Myocyte (in vitro differentiated cells): Measurements from ENCODE around the gene RBMX. TPM values are rescaled to one million over a fixed set of nuclear protein-coding genes. Genes with fewer than 3 reads are reported as not detected.

Source experiments
- DNase-seq: peaks from one replicate; pipeline ENCODE4 v3.0.0-alpha.2; 2012; ENCODE audit warnings: low read depth
- total RNA-seq: library from RNA; depleted of rRNA; stranded (reverse); fragments of >200 nt; gene quantifications from 2 replicates; pipeline ENCODE4 v1.2.3, GENCODE V29; 2014

Gene RBMX
- total RNA-seq, 1 donor from 2014 or later, result 310 TPM

- DNase-seq, result no peak
Observed at GRCh38 chrX:136849395-136849794, 31.1 kb downstream of the RBMX start.

- DNase-seq, result no peak
Observed at GRCh38 chrX:136847874-136848273, 32.7 kb downstream of the RBMX start.

- DNase-seq, result no peak
Observed at GRCh38 chrX:136839196-136839595, 41.3 kb downstream of the RBMX start.

GRCh38 chrX:136835761-136836160, 44.8 kb downstream of the RBMX start:
- DNase-seq, result no peak

- DNase-seq, result no peak
Observed at GRCh38 chrX:136829413-136829812, 51.1 kb downstream of the RBMX start.

- DNase-seq, result no peak
Observed at GRCh38 chrX:136828830-136829229, 51.7 kb downstream of the RBMX start.

- DNase-seq, result no peak
Observed at GRCh38 chrX:136827026-136827425, 53.5 kb downstream of the RBMX start.

GRCh38 chrX:136825771-136826170, 54.8 kb downstream of the RBMX start:
- no peak for DNase-seq

Other genes with a start within 250 kb of the RBMX start
- not detected in 2 replicates for gene CD40LG, start 232.6 kb downstream of the RBMX start, total RNA-seq
- gene ARHGEF6, start 99.8 kb downstream of the RBMX start, total RNA-seq, result 59.1 and 65.5 TPM in 2 replicates
- gene GPR101, start 153.3 kb upstream of the RBMX start, total RNA-seq, result not detected in 2 replicates